Esophagus (tissue), 2 donors: ENCODE measurements around the gene KCNJ5. TPM values are rescaled to one million over a fixed set of nuclear protein-coding genes. Genes with fewer than 3 reads are reported as not detected.

Experiments
- H3K27ac ChIP-seq, 2 donors: one replicate each; pipeline ENCODE4 v1.5.1; 2013; ENCODE audit warnings: low read depth in 2 of 2, mild to moderate bottlenecking in 2 of 2, inconsistent platforms in 1 of 2, low read length in 1 of 2, moderate library complexity in 1 of 2
- H3K27me3 ChIP-seq, 2 donors: one replicate each; pipeline ENCODE4 v1.6.1; 2013; ENCODE audit warnings: low read length in 2 of 2, control low read depth in 1 of 2, mild to moderate bottlenecking in 1 of 2; ENCODE audit not compliant: insufficient read depth in 2 of 2, control insufficient read depth in 1 of 2
- H3K36me3 ChIP-seq, 2 donors: one replicate each; pipeline ENCODE4 v1.6.1; 2013; ENCODE audit warnings: low read length in 1 of 2; ENCODE audit not compliant: control insufficient read depth in 2 of 2, insufficient read depth in 2 of 2
- H3K4me1 ChIP-seq, 2 donors: one replicate each; pipeline ENCODE4 v1.6.1; 2013; ENCODE audit warnings: low read length in 1 of 2; ENCODE audit not compliant: control insufficient read depth in 2 of 2, insufficient read depth in 2 of 2
- H3K4me3 ChIP-seq, 2 donors: one replicate each; pipeline ENCODE4 v1.5.1; 2013; ENCODE audit warnings: low read length in 2 of 2, mild to moderate bottlenecking in 2 of 2, low read depth in 1 of 2, moderate library complexity in 1 of 2
- H3K9me3 ChIP-seq, 2 donors: one replicate each; pipeline ENCODE4 v1.6.1; 2013; ENCODE audit warnings: mild to moderate bottlenecking in 2 of 2, low read depth in 1 of 2, low read length in 1 of 2, moderate library complexity in 1 of 2; ENCODE audit not compliant: control insufficient read depth in 2 of 2, insufficient read depth in 1 of 2
- WGBS, 2 donors: extraction: QIAGEN DNeasy Blood & Tissue Kit; methylation state at CpG; one replicate each; pipeline ENCODE4 v1.1.7; 2013; 5-methylcytosine and 5-hydroxymethylcytosine counted together
- polyA plus RNA-seq, 2 donors: library from polyadenylated mRNA; stranded (reverse); fragments of 200-250 nt; gene quantifications; one replicate each; pipeline ENCODE4 v1.2.3, GENCODE V29; 2013
- donor health status: healthy with polysubstance abuse.
- donor health status: Bipolar disorder and iron deficiency.

The KCNJ5 gene
- polyA plus RNA-seq, 2 donors, result 0.08 to 0.27 TPM

GRCh38 chr11:128868841-128869671 lies 22.1 kb upstream of the KCNJ5 start:
- H3K27ac ChIP-seq, result no peak overlapping the region
- H3K4me1 ChIP-seq, result no peaks in the 10 kb centered on the region
- peaks cover 0 to 1% of the 10 kb centered on the region in 2 donors for H3K9me3 ChIP-seq
- no peaks in the 10 kb centered on the region for H3K27me3 ChIP-seq
- no peak overlapping the region for H3K4me3 ChIP-seq
- H3K36me3 ChIP-seq, result no peaks in the 10 kb centered on the region
- 95 to 97% methylated on average over 10 of the region's 10 CpGs for WGBS, 2 donors

DNA sequence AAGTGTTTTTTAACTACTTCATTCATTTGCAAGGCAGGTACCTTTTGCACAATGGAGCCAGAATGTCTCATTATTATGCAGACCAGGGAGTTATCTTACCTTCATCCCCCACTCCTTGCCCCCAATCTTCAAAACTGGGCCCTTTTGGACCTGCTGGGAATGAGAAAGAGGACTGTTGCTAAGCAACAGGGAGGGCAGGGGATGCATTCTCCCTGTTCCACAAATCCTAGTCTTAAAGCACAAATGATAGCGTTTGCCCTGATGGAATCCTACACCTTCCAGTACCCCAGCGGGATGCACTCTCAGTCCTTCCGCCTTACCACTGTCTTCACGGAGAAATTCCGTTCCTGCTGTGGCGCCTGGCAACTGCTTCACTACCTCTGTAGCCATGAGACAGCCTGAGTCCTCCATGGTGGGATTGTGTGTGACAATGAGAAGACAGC lies 20.0 kb upstream of the KCNJ5 start:
- peaks cover 0 to 1% of the 10 kb centered on the region in 2 donors for H3K9me3 ChIP-seq
- H3K27ac ChIP-seq, result no peak overlapping the region
- H3K4me1 ChIP-seq, result no peaks in the 10 kb centered on the region
- H3K27me3 ChIP-seq, result no peaks in the 10 kb centered on the region
- no peaks in the 10 kb centered on the region for H3K36me3 ChIP-seq
- 85 to 87% methylated on average over 6 of the region's 6 CpGs for WGBS, 2 donors
- no peak overlapping the region for H3K4me3 ChIP-seq

DNA sequence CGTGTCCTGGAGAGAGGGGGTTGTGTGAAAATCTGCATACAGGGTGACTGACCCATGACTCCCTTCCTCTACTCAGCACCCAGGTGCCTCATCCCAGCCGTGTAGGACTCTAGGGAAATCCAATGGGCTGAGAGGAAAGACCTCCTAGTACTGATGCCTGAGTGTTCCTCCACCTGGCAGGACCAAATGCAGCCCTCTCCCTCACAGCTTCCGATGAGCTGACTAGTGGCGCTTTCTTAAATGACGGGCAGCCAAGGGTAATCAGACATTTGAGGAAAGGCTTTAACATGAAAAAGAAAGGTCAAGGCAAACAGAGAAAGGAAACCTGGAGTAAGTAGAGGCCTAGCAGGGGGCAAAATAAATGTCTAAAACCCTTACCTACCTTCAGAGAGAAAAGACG lies 19.1 kb upstream of the KCNJ5 start:
- Histone ChIP-seq H3K9me3 (peaks cover 0 to 1% of the 10 kb centered on the region in 2 donors), H3K4me3 (no peak overlapping the region), H3K27me3 (no peaks in the 10 kb centered on the region), H3K36me3 (no peaks in the 10 kb centered on the region), H3K27ac (no peak overlapping the region), H3K4me1 (no peaks in the 10 kb centered on the region)
- 85 to 86% methylated on average over 6 of the region's 6 CpGs for WGBS, 2 donors

GRCh38 chr11:128872594-128872993 lies 18.6 kb upstream of the KCNJ5 start:
- H3K4me1 ChIP-seq, result no peaks in the 10 kb centered on the region
- WGBS, 2 donors, result 85 to 89% methylated on average over 3 of the region's 3 CpGs
- no peaks in the 10 kb centered on the region for H3K36me3 ChIP-seq
- H3K27me3 ChIP-seq, result no peaks in the 10 kb centered on the region
- peaks cover 0 to 1% of the 10 kb centered on the region in 2 donors for H3K9me3 ChIP-seq
- no peak overlapping the region for H3K27ac ChIP-seq
- no peak overlapping the region for H3K4me3 ChIP-seq

DNA sequence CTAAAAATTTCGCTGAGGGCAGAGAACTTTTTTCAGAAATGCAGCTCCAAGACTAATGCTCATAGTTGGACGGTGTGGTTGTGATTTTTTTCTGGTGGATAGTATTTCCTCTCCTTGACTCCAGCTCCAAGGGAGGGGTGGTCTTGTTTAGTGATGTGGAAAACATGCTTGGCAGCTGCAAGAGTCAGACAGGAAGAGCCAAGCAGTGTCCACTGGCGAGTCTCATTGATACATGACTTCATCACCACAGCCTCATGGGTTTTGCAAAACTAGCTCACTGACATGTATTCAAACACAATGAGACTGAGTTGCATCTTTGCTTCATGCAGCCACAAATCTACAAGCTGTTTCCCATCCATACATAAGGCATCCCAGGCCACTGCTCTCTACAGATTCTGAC lies 16.7 kb upstream of the KCNJ5 start:
- 73 to 76% methylated on average over 3 of the region's 3 CpGs for WGBS, 2 donors
- H3K27ac ChIP-seq, result no peak overlapping the region
- peaks cover 0 to 1% of the 10 kb centered on the region in 2 donors for H3K9me3 ChIP-seq
- H3K4me1 ChIP-seq, result no peaks in the 10 kb centered on the region
- H3K27me3 ChIP-seq, result no peaks in the 10 kb centered on the region
- no peak overlapping the region for H3K4me3 ChIP-seq
- no peaks in the 10 kb centered on the region for H3K36me3 ChIP-seq

DNA sequence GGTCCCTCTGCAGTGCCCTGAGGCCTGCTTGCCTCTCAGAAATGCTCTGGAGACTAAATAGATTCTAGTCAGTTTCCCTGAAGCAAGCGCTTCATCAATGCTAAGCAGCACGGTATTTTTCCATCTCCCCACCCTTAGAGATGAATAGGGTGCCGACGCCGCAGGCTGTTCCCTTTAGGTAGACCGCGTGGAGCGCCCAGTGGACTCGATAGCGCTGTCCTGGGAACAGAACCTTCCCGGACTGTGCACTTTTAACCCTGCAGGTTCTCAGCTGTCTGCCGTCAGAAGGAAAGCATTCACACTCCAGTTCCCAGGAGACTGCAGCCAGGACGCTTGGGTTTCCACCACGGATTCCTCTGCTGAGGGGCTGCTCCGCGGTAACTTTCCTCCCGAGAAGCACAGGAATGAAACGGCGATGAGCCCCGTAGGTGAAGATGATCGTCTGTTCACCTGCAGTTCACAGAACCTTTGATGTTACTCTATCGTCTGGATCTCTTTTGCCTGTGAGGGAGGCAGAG lies 15.0 kb upstream of the KCNJ5 start:
- WGBS, 2 donors, result 90 to 91% methylated on average over 22 of the region's 22 CpGs
- Histone ChIP-seq H3K27me3 (no peaks in the 10 kb centered on the region), H3K9me3 (no peaks in the 10 kb centered on the region), H3K4me1 (no peaks in the 10 kb centered on the region), H3K36me3 (no peaks in the 10 kb centered on the region), H3K27ac (no peak overlapping the region), H3K4me3 (no peak overlapping the region)

DNA sequence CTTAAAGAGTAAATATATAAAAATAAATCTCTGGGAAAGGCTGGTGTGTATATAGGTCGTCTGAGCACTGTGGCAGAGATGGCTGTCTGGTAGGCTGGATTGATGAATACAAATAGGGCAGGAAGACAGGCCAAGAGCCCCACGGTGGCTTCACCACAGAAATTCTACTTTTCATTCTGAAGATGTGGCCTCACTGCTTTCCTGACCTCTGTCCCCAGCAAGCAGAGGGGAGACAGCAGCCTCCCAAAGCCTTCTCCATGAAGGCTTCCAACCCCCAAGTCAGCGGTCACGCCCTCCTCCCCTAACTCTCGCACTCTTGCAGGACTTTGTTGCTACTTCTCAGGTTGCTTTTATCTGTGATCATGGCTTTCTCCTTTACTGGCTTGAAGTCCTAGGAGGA lies 13.4 kb upstream of the KCNJ5 start:
- Histone ChIP-seq H3K27ac (no peak overlapping the region), H3K4me3 (no peak overlapping the region), H3K27me3 (no peaks in the 10 kb centered on the region), H3K9me3 (no peaks in the 10 kb centered on the region), H3K4me1 (no peaks in the 10 kb centered on the region), H3K36me3 (no peaks in the 10 kb centered on the region)
- 81 to 85% methylated on average over 5 of the region's 5 CpGs for WGBS, 2 donors

DNA sequence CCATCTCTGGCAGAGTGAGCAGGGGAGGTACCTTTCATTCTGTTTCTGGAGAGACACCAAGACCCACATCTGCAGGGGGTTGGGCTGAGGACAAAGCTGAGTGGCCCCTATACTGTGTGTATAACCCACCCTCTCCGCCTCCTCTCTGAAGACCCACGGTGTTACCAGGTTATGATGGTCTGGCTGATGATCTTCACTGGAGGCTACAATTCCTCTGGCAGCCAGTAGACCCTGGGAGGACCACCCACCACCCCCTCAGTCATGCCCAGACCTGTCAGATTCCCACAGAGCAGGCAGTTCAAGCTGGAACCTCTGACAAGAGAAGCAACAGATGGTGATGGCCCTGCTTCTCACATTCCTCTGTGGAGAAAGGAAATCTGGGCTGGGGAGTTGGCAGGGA lies 12.7 kb upstream of the KCNJ5 start:
- Histone ChIP-seq H3K4me3 (no peak overlapping the region), H3K27ac (no peak overlapping the region), H3K9me3 (no peaks in the 10 kb centered on the region), H3K36me3 (no peaks in the 10 kb centered on the region), H3K4me1 (no peaks in the 10 kb centered on the region), H3K27me3 (no peaks in the 10 kb centered on the region)
- WGBS, 2 donors, result 69 to 73% methylated on average over 2 of the region's 2 CpGs

DNA sequence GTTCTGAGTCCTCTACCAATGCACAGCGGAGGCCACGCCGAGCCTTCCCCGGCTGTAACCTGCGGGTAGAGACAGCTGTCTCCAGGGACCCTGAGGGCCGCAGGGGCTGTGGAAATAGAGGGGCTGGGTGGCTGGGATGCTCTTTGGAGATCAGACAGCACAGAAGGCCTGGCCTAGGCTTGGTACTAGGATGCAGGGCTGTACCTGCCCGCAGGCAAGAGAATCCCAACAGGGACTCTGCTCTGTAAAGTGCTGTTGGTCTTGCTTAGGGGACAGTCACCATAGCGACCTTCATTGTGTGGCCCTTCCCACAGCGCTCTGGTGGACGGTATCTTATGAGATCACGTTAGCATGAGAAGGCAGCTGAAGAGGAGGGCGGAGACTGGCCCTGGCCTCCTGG lies 11.3 kb upstream of the KCNJ5 start:
- H3K36me3 ChIP-seq, result no peaks in the 10 kb centered on the region
- H3K4me1 ChIP-seq, result no peaks in the 10 kb centered on the region
- no peaks in the 10 kb centered on the region for H3K27me3 ChIP-seq
- H3K27ac ChIP-seq, result no peak overlapping the region
- no peaks in the 10 kb centered on the region for H3K9me3 ChIP-seq
- H3K4me3 ChIP-seq, result no peak overlapping the region
- WGBS, 2 donors, result 89 to 90% methylated on average over 12 of the region's 12 CpGs

DNA sequence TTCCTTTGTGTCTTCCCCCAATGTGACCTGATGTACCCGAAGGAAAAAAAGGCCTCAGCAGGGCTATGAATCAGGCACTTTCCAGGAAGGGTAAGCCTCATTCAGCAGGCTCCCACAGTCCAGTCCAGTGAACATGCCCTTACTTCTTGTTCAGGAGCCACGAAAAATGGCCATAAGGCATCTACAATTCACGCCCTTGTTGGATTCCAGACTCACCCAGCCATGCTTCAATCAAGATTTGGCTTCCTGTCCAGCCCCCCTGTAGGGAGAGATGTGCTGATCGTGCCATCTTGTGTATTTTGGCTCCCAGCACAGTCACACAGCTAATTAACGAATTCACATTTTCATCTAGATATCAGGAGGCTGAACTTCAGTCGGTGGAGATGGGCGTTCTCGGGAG lies 9.9 kb upstream of the KCNJ5 start:
- no peak overlapping the region for H3K4me3 ChIP-seq
- WGBS, 2 donors, result 61 to 75% methylated on average over 8 of the region's 8 CpGs
- H3K27me3 ChIP-seq, result no peaks in the 10 kb centered on the region

More for the DNA sequence above, 9.9 kb upstream of the KCNJ5 start:
- no peaks in the 10 kb centered on the region for H3K4me1 ChIP-seq
- no peak overlapping the region for H3K27ac ChIP-seq
- H3K36me3 ChIP-seq, result no peaks in the 10 kb centered on the region
- H3K9me3 ChIP-seq, result no peaks in the 10 kb centered on the region
